Testis (tissue), 3 donors: Measurements from ENCODE around the gene GAGE12D. TPM values are rescaled to one million over a fixed set of nuclear protein-coding genes. Genes with fewer than 3 reads are reported as not detected.

Source experiments
- polyA plus RNA-seq: library from polyadenylated mRNA; stranded (reverse); fragments of 350-450 nt; fragmentation: Illumina TruSeq; extraction: RNeasy Lipid Tissue Mini Kit (QIAGEN cat#74804); gene quantifications from one replicate; pipeline ENCODE4 v1.2.3, GENCODE V29; 2014; ENCODE audit warnings: low read depth, low replicate concordance; ENCODE audit not compliant: insufficient read depth
- small RNA-seq, 2 donors: library from RNA; depleted of rRNA; stranded (forward); fragments of <200 nt; gene quantifications; one replicate each; pipeline ENCODE3, GENCODE V24; 2016
- total RNA-seq, 2 donors: library from RNA; depleted of rRNA; stranded (reverse); fragments of >200 nt; gene quantifications; one replicate each; pipeline ENCODE4 v1.2.3, GENCODE V29; 2016

Gene GAGE12D
- total and polyA plus RNA-seq, 3 donors from 2014 or later: not detected

Small RNA genes within 50 kb of the gene (small RNA-seq; reads per million reads assigned to genes)
- 0 reads per million in 2 donors for gene GAGE12B

Other genes starting within 250 kb of the GAGE12D start
- not detected for gene GAGE10, start 238.1 kb upstream of the GAGE12D start, total RNA-seq
- gene GAGE10, start 238.1 kb upstream of the GAGE12D start, polyA plus RNA-seq: not detected
- gene GAGE12J, start 219.7 kb upstream of the GAGE12D start, total RNA-seq: 1 to 10 TPM in 1 of 2 donors, not detected in 1; 8.5 TPM
- gene GAGE12J, start 219.7 kb upstream of the GAGE12D start, polyA plus RNA-seq: 14.2 TPM
- gene GAGE13, start 210.2 kb upstream of the GAGE12D start, total RNA-seq: 1 to 10 TPM; 2.0 to 5.1 TPM
- gene GAGE13, start 210.2 kb upstream of the GAGE12D start, polyA plus RNA-seq: 15.5 TPM
- gene GAGE12C, start 9.6 kb upstream of the GAGE12D start, total RNA-seq: not detected
- not detected for gene GAGE12C, start 9.6 kb upstream of the GAGE12D start, polyA plus RNA-seq
- 1 to 10 TPM in 1 of 2 donors, not detected in 1; 1.2 TPM for gene GAGE12E, start 9.6 kb downstream of the GAGE12D start, total RNA-seq
- gene GAGE12E, start 9.6 kb downstream of the GAGE12D start, polyA plus RNA-seq: 25.1 TPM
- 1 to 10 TPM; 1.2 to 2.4 TPM for gene GAGE12F, start 19.1 kb downstream of the GAGE12D start, total RNA-seq
- 7.7 TPM for gene GAGE12F, start 19.1 kb downstream of the GAGE12D start, polyA plus RNA-seq
- not detected for gene GAGE12G, start 28.7 kb downstream of the GAGE12D start, total RNA-seq
- gene GAGE12G, start 28.7 kb downstream of the GAGE12D start, polyA plus RNA-seq: not detected
- gene GAGE12H, start 38.2 kb downstream of the GAGE12D start, total RNA-seq: 1 to 10 TPM in 1 of 2 donors, not detected in 1; 1.1 TPM
- 27.9 TPM for gene GAGE12H, start 38.2 kb downstream of the GAGE12D start, polyA plus RNA-seq
- gene GAGE2A, start 47.8 kb downstream of the GAGE12D start, total RNA-seq: 10 to 100 TPM in 1 of 2 donors, 1 to 10 TPM in 1; 4.9 to 28.8 TPM
- gene GAGE2A, start 47.8 kb downstream of the GAGE12D start, polyA plus RNA-seq: 54.4 TPM
- gene GAGE1, start 57.3 kb downstream of the GAGE12D start, total RNA-seq: 10 to 100 TPM; 12.3 to 14.5 TPM
- 31.4 TPM for gene GAGE1, start 57.3 kb downstream of the GAGE12D start, polyA plus RNA-seq
- gene PAGE1, start 154.3 kb downstream of the GAGE12D start, total RNA-seq: 10 to 100 TPM; 11.9 to 28.5 TPM
- gene PAGE1, start 154.3 kb downstream of the GAGE12D start, polyA plus RNA-seq: 17.4 TPM